Measurements from ENCODE around the gene APLP2. TPM values are rescaled to one million over a fixed set of nuclear protein-coding genes. Genes with fewer than 3 reads are reported as not detected.
A peak's percentile ranks its signal among the peaks of the same experiment; 100 is the strongest.

The APLP2 gene
- total and polyA plus RNA-seq, 2 of the 13 experiments (the other 11 are each of a cell fraction or from before 2014, with no cell fraction given), result 315 to 594 TPM

DNA sequence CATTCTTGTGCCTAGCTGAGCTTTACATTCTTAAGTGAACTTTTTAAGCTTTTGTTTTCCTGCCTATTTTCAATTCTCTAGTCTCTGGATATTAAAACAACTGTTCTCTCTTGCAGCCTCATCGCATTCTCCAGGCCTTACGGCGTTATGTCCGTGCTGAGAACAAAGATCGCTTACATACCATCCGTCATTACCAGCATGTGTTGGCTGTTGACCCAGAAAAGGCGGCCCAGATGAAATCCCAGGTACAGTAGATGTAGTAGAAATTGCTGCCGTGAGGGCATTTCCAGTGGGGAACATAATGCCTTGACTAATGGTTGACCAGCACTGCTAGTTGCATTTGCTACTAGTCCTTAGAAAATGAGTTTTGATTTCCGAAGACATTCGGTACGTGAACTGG is 60.2 kb downstream of the APLP2 start (continued):
- TF ChIP-seq KAT8 (CRISPR knock-in tag; IDR thresholded peaks at IDR 0.05), result no peak
- TF ChIP-seq FOXK2 (IDR thresholded peaks at IDR 0.05), result no peak
- TF ChIP-seq GTF2F1 (IDR thresholded peaks at IDR 0.05; ENCODE audit: low read length), result no peak
- TF ChIP-seq ZNF674 (CRISPR knock-in tag; IDR thresholded peaks at IDR 0.05; ENCODE audit: low read depth), result no peak
- no peak for TF ChIP-seq ZNF598 (CRISPR knock-in tag; IDR thresholded peaks at IDR 0.05; ENCODE audit: borderline replicate concordance)
- TF ChIP-seq ZFP82 (CRISPR knock-in tag; IDR thresholded peaks at IDR 0.05; ENCODE audit: borderline replicate concordance), result no peak
- TF ChIP-seq TEAD3 (CRISPR knock-in tag; optimal IDR thresholded peaks at IDR 0.05; ENCODE audit: borderline replicate concordance), result peak; percentile 94
- TF ChIP-seq FOXP1 (IDR thresholded peaks at IDR 0.05), result no peak
- TF ChIP-seq FOXP1 (CRISPR knock-in tag; IDR thresholded peaks at IDR 0.05), result peak; percentile 47; the same call in 1 of the 2 replicates
- TF ChIP-seq ZNF530 (CRISPR knock-in tag; IDR thresholded peaks at IDR 0.05; ENCODE audit: low read depth), result no peak
- TF ChIP-seq, protein P1, sequence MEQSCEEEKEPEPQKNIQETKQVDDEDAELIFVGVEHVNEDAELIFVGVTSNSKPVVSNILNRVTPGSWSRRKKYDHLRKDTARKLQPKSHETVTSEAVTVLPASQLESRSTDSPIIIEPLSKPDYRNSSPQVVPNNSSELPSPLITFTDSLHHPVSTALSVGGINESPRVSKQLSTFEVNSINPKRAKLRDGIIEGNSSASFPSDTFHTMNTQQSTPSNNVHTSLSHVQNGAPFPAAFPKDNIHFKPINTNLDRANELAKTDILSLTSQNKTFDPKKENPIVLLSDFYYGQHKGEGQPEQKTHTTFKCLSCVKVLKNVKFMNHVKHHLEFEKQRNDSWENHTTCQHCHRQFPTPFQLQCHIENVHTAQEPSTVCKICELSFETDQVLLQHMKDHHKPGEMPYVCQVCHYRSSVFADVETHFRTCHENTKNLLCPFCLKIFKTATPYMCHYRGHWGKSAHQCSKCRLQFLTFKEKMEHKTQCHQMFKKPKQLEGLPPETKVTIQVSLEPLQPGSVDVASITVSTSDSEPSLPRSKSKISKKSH (CRISPR knock-in tag; IDR thresholded peaks at IDR 0.05; ENCODE audit: borderline replicate concordance), result no peak
- no peak for TF ChIP-seq ZNF382 (CRISPR knock-in tag; IDR thresholded peaks at IDR 0.05; ENCODE audit: borderline replicate concordance)
- TF ChIP-seq HDAC1 (CRISPR knock-in tag; IDR thresholded peaks at IDR 0.05), result 0 out of 2 replicates have a peak, but pooled peaks have one; percentile 18
- no peak for TF ChIP-seq ERF (CRISPR knock-in tag; IDR thresholded peaks at IDR 0.05)
- no peak for TF ChIP-seq TRIM24 (CRISPR knock-in tag; IDR thresholded peaks at IDR 0.05)
- no peak for TF ChIP-seq MTF1 (CRISPR knock-in tag; IDR thresholded peaks at IDR 0.05)
- TF ChIP-seq MAFK (conservative IDR thresholded peaks at IDR 0.05 in 1 of 2, IDR thresholded peaks at IDR 0.05 in 1 of 2; ENCODE audit: low read length in 2 of 2), result no peak
- TF ChIP-seq, protein P2, sequence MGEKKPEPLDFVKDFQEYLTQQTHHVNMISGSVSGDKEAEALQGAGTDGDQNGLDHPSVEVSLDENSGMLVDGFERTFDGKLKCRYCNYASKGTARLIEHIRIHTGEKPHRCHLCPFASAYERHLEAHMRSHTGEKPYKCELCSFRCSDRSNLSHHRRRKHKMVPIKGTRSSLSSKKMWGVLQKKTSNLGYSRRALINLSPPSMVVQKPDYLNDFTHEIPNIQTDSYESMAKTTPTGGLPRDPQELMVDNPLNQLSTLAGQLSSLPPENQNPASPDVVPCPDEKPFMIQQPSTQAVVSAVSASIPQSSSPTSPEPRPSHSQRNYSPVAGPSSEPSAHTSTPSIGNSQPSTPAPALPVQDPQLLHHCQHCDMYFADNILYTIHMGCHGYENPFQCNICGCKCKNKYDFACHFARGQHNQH (CRISPR knock-in tag; IDR thresholded peaks at IDR 0.05), result no peak
- TF ChIP-seq ZNF660 (CRISPR knock-in tag; IDR thresholded peaks at IDR 0.05; ENCODE audit: borderline replicate concordance, low read depth), result no peak
- TF ChIP-seq ZSCAN20 (CRISPR knock-in tag; IDR thresholded peaks at IDR 0.05; ENCODE audit: borderline replicate concordance), result no peak
- TF ChIP-seq ZBTB7A (CRISPR knock-in tag; IDR thresholded peaks at IDR 0.05), result no peak
- TF ChIP-seq NR2C2 (CRISPR knock-in tag; IDR thresholded peaks at IDR 0.05; ENCODE audit: borderline replicate concordance), result no peak
- TF ChIP-seq ZNF720 (CRISPR knock-in tag; IDR thresholded peaks at IDR 0.05), result no peak
- TF ChIP-seq RBM22 (optimal IDR thresholded peaks at IDR 0.05; ENCODE audit: low read length), result peak; percentile 44
- TF ChIP-seq ZNF350 (CRISPR knock-in tag; IDR thresholded peaks at IDR 0.05; ENCODE audit: borderline replicate concordance, low read depth), result no peak
- TF ChIP-seq MTF2 (CRISPR knock-in tag; IDR thresholded peaks at IDR 0.05; ENCODE audit: borderline replicate concordance), result no peak
- TF ChIP-seq, protein P3, sequence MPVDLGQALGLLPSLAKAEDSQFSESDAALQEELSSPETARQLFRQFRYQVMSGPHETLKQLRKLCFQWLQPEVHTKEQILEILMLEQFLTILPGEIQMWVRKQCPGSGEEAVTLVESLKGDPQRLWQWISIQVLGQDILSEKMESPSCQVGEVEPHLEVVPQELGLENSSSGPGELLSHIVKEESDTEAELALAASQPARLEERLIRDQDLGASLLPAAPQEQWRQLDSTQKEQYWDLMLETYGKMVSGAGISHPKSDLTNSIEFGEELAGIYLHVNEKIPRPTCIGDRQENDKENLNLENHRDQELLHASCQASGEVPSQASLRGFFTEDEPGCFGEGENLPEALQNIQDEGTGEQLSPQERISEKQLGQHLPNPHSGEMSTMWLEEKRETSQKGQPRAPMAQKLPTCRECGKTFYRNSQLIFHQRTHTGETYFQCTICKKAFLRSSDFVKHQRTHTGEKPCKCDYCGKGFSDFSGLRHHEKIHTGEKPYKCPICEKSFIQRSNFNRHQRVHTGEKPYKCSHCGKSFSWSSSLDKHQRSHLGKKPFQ (CRISPR knock-in tag; IDR thresholded peaks at IDR 0.05; ENCODE audit: insufficient replicate concordance), result no peak
- TF ChIP-seq, protein P4, sequence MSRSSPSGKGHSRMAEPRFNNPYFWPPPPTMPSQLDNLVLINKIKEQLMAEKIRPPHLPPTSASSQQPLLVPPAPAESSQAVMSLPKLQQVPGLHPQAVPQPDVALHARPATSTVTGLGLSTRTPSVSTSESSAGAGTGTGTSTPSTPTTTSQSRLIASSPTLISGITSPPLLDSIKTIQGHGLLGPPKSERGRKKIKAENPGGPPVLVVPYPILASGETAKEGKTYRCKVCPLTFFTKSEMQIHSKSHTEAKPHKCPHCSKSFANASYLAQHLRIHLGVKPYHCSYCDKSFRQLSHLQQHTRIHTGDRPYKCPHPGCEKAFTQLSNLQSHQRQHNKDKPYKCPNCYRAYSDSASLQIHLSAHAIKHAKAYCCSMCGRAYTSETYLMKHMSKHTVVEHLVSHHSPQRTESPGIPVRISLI (CRISPR knock-in tag; IDR thresholded peaks at IDR 0.05; ENCODE audit: borderline replicate concordance), result no peak
- TF ChIP-seq SIX1 (CRISPR knock-in tag; IDR thresholded peaks at IDR 0.05; ENCODE audit: borderline replicate concordance), result no peak

Measured in HepG2 (cell line).